Gastroesophageal sphincter (tissue), 4 donors: ENCODE measurements around the gene SLC7A6. TPM values are rescaled to one million over a fixed set of nuclear protein-coding genes. Genes with fewer than 3 reads are reported as not detected.

ENCODE experiments used
- ATAC-seq: fragments of 150-250 bp; one replicate; pipeline ENCODE4 v1.9.1; 2016; ENCODE audit warnings: mild to moderate bottlenecking, moderate library complexity
- H3K27ac ChIP-seq, 4 donors: fragments of 200-600 bp; sonication (generic) in 3 of 4; 1 replicate in 3 of 4; 2 replicates in 1 of 4; pipeline ENCODE4 v1.5.1; 2016 to 2019
- H3K27me3 ChIP-seq: fragments of 200-600 bp; sonication (generic); one replicate; pipeline ENCODE4 v1.5.1; 2019
- H3K36me3 ChIP-seq, 2 donors: fragments of 200-600 bp; sonication (generic); one replicate each; pipeline ENCODE4 v1.5.1; 2019; ENCODE audit warnings: control low read depth in 1 of 2
- H3K4me1 ChIP-seq, 3 donors: fragments of 200-600 bp; sonication (generic); 1 replicate in 2 of 3; 2 replicates in 1 of 3; pipeline ENCODE4 v1.5.1; 2016 to 2019; ENCODE audit warnings: control low read depth in 2 of 3
- H3K4me3 ChIP-seq, 2 donors: fragments of 200-600 bp; sonication (generic); one replicate each; pipeline ENCODE4 v1.5.1; 2019; ENCODE audit warnings: mild to moderate bottlenecking in 1 of 2, moderate library complexity in 1 of 2
- H3K9me3 ChIP-seq, 3 donors: fragments of 200-600 bp; sonication (generic); one replicate each; pipeline ENCODE4 v1.5.1; 2017 to 2019; ENCODE audit warnings: control low read depth in 2 of 3
- EP300 ChIP-seq: sonication (generic); formaldehyde crosslinking; IDR thresholded peaks from one replicate; pipeline ENCODE4 v1.6.1; 2017; ENCODE audit warnings: antibody characterized with exemption, mild to moderate bottlenecking
- POLR2A ChIP-seq, 2 donors: fragments of 450-650 bp; IDR thresholded peaks; one replicate each; pipeline ENCODE4 v1.6.1; 2017; ENCODE audit warnings: antibody characterized with exemption in 2 of 2, mild to moderate bottlenecking in 2 of 2, moderate library complexity in 1 of 2
- POLR2AphosphoS5 ChIP-seq: sonication (generic); formaldehyde crosslinking; IDR thresholded peaks from one replicate; pipeline ENCODE4 v1.6.1; 2017; ENCODE audit warnings: antibody characterized with exemption
- WGBS, 2 donors: methylation state at CpG; one replicate each; pipeline ENCODE4 v1.1.5; 2018; ENCODE audit warnings: low coverage in 1 of 2; 5-methylcytosine and 5-hydroxymethylcytosine counted together
- total RNA-seq, 4 donors: library from RNA; depleted of rRNA; stranded (reverse); fragments of >200 nt; gene quantifications; one replicate each; pipeline ENCODE4 v1.1.0, GENCODE V29; 2016
- TF ChIP-seq, protein P1 (sequence below), 4 experiments: fragments of 200-600 bp in 2 of 4; fragments of 450-650 bp in 2 of 4; sonication (generic) in 1 of 4; IDR thresholded peaks; one replicate each; pipeline ENCODE4 v1.5.1; 2017 to 2019; ENCODE audit warnings: antibody characterized with exemption in 4 of 4, mild to moderate bottlenecking in 2 of 4, moderate library complexity in 2 of 4

SLC7A6 gene
- total RNA-seq, 4 donors from 2014 or later = 19.1 to 51.5 (median 33.7) TPM

DNA sequence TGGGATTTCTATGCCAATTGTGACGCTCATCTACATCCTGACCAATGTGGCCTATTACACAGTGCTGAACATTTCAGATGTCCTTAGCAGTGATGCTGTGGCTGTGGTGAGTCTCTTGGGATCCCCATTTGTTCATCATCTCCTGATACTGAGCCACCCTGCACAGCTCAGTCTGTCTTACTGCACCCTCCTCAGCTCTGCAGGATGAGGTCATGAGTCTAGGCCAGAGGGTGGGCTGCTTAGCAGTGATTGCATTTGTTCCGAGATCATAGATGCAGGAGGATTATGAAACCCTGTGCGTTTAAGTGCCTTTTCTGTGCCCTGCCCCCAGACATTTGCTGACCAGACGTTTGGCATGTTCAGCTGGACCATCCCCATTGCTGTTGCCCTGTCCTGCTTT is 26.9 kb downstream of the SLC7A6 start:
- WGBS, 2 donors = 33 to 71% methylated on average over 1 to 3 of the region's 4 CpGs
- Histone ChIP-seq H3K27ac (no peak overlapping the region), H3K36me3 (peaks cover 0 to 85% of the 10 kb centered on the region in 2 donors), H3K4me3 (no peak overlapping the region), H3K9me3 (no peaks in the 10 kb centered on the region), H3K27me3 (no peaks in the 10 kb centered on the region), H3K4me1 (peaks cover 0 to 36% (median 17%) of the 10 kb centered on the region in 3 donors)
- TF ChIP-seq POLR2AphosphoS5 (no peak), POLR2A (IDR thresholded peaks at IDR 0.05) (no peak), EP300 (no peak)
- TF ChIP-seq, protein P1, sequence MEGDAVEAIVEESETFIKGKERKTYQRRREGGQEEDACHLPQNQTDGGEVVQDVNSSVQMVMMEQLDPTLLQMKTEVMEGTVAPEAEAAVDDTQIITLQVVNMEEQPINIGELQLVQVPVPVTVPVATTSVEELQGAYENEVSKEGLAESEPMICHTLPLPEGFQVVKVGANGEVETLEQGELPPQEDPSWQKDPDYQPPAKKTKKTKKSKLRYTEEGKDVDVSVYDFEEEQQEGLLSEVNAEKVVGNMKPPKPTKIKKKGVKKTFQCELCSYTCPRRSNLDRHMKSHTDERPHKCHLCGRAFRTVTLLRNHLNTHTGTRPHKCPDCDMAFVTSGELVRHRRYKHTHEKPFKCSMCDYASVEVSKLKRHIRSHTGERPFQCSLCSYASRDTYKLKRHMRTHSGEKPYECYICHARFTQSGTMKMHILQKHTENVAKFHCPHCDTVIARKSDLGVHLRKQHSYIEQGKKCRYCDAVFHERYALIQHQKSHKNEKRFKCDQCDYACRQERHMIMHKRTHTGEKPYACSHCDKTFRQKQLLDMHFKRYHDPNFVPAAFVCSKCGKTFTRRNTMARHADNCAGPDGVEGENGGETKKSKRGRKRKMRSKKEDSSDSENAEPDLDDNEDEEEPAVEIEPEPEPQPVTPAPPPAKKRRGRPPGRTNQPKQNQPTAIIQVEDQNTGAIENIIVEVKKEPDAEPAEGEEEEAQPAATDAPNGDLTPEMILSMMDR (IDR thresholded peaks at IDR 0.05) = no peak
- ATAC-seq = no peak

- no peak for ATAC-seq
- Histone ChIP-seq H3K27ac (no peak overlapping the region), H3K27me3 (no peaks in the 10 kb centered on the region), H3K36me3 (peaks cover 0 to 92% of the 10 kb centered on the region in 2 donors), H3K4me3 (no peak overlapping the region), H3K4me1 (peaks cover 0 to 24% (median 14%) of the 10 kb centered on the region in 3 donors), H3K9me3 (no peaks in the 10 kb centered on the region)
- TF ChIP-seq EP300 (no peak), POLR2AphosphoS5 (no peak), POLR2A (IDR thresholded peaks at IDR 0.05) (no peak)
- TF ChIP-seq, protein P1 (IDR thresholded peaks at IDR 0.05) = no peak
- WGBS, 2 donors = 83 to 93% methylated on average over 1 to 5 of the region's 5 CpGs
Measured at GRCh38 chr16:68292425-68292824, 28.1 kb downstream of the SLC7A6 start.

- TF ChIP-seq, protein P1 (IDR thresholded peaks at IDR 0.05) = no peak
- Histone ChIP-seq H3K4me1 (peaks cover 0 to 34% (median 11%) of the 10 kb centered on the region in 3 donors), H3K36me3 (peaks cover 2 to 98% of the 10 kb centered on the region in 2 donors), H3K27ac (no peak overlapping the region), H3K4me3 (no peak overlapping the region), H3K27me3 (no peaks in the 10 kb centered on the region), H3K9me3 (no peaks in the 10 kb centered on the region)
- 79 to 83% methylated on average over 11 to 12 of the region's 12 CpGs for WGBS, 2 donors
- ATAC-seq = no peak
Measured at GRCh38 chr16:68296291-68296690, 32.0 kb downstream of the SLC7A6 start.

- H3K4me3 ChIP-seq = no peak overlapping the region
- H3K4me1 ChIP-seq = peaks cover 0 to 34% (median 11%) of the 10 kb centered on the region in 3 donors
- no peaks in the 10 kb centered on the region for H3K9me3 ChIP-seq
- H3K27me3 ChIP-seq = no peaks in the 10 kb centered on the region
- H3K36me3 ChIP-seq = peaks cover 2 to 98% of the 10 kb centered on the region in 2 donors
- WGBS, 2 donors = 68% methylated on average over 4 of the region's 6 CpGs; no CpG with 5 or more reads in 1 of the 2 donors
- ATAC-seq = no peak
- H3K27ac ChIP-seq = no peak overlapping the region
- TF ChIP-seq POLR2A (IDR thresholded peaks at IDR 0.05) = no peak
- TF ChIP-seq POLR2AphosphoS5 = no peak
- TF ChIP-seq EP300 = no peak
- TF ChIP-seq, protein P1 (IDR thresholded peaks at IDR 0.05) = no peak
Measured at GRCh38 chr16:68296693-68297092, 32.4 kb downstream of the SLC7A6 start.

- TF ChIP-seq, protein P1 (IDR thresholded peaks at IDR 0.05) = no peak
- TF ChIP-seq POLR2A (IDR thresholded peaks at IDR 0.05) (no peak), EP300 (no peak), POLR2AphosphoS5 (no peak)
- Histone ChIP-seq H3K27ac (peak overlapping the region in 3 of 4 donors; percentile 66 to 73 (median 70)), H3K4me3 (no peak overlapping the region), H3K9me3 (no peaks in the 10 kb centered on the region), H3K36me3 (peaks cover 2 to 98% of the 10 kb centered on the region in 2 donors), H3K27me3 (no peaks in the 10 kb centered on the region), H3K4me1 (peaks cover 0 to 34% (median 11%) of the 10 kb centered on the region in 3 donors)
- no peak for ATAC-seq
- WGBS, 2 donors = 50 to 69% methylated on average over 3 of the region's 3 CpGs
Measured at GRCh38 chr16:68297908-68298307, 33.6 kb downstream of the SLC7A6 start.
